Left kidney (tissue), 2 donors: ENCODE results near the gene BSN. TPM values are rescaled to one million over a fixed set of nuclear protein-coding genes. Genes with fewer than 3 reads are reported as not detected.
A peak's percentile ranks its signal among the peaks of the same experiment; 100 is the strongest.

Experiments used
- DNase-seq: peaks from one replicate; pipeline ENCODE4 v3.0.0-alpha.2; 2013
- polyA plus RNA-seq: library from polyadenylated mRNA; unstranded; fragments of 120-200 nt; gene quantifications from one replicate; pipeline ENCODE4 v1.2.1, GENCODE V29; 2013; ENCODE audit not compliant: insufficient read length

BSN gene
- polyA plus RNA-seq, 1 donor, result 1.7 TPM

- DNase-seq, result no peak
These were observed 38.8 kb downstream of the BSN start for GRCh38 chr3:49593041-49593440.

GRCh38 chr3:49600781-49601180 is 46.5 kb downstream of the BSN start:
- no peak for DNase-seq

GRCh38 chr3:49601358-49602048 is 47.2 kb downstream of the BSN start:
- DNase-seq, result no peak

GRCh38 chr3:49602049-49602554 is 47.8 kb downstream of the BSN start:
- DNase-seq, result no peak

- DNase-seq, result no peak
These were observed 48.7 kb downstream of the BSN start for GRCh38 chr3:49602877-49603411.

GRCh38 chr3:49606427-49606826 is 52.1 kb downstream of the BSN start:
- no peak for DNase-seq

GRCh38 chr3:49607105-49607591 is 52.9 kb downstream of the BSN start:
- no peak for DNase-seq

GRCh38 chr3:49607796-49608195 is 53.5 kb downstream of the BSN start:
- no peak for DNase-seq

GRCh38 chr3:49609314-49609713 is 55.0 kb downstream of the BSN start:
- DNase-seq, result no peak

- no peak for DNase-seq
These were observed 55.5 kb downstream of the BSN start for GRCh38 chr3:49609815-49610214.

- no peak for DNase-seq
These were observed 56.5 kb downstream of the BSN start for GRCh38 chr3:49610666-49611280.

- DNase-seq, result no peak
These were observed 57.0 kb downstream of the BSN start for GRCh38 chr3:49611291-49611690.

- no peak for DNase-seq
These were observed 57.4 kb downstream of the BSN start for GRCh38 chr3:49611719-49612118.

GRCh38 chr3:49614936-49615335 is 60.7 kb downstream of the BSN start:
- no peak for DNase-seq

GRCh38 chr3:49616061-49616460 is 61.8 kb downstream of the BSN start:
- DNase-seq, result no peak

GRCh38 chr3:49616491-49616941 is 62.2 kb downstream of the BSN start:
- DNase-seq, result peak; percentile 63

- no peak for DNase-seq
These were observed 63.2 kb downstream of the BSN start for GRCh38 chr3:49617390-49618013.

GRCh38 chr3:49618412-49618811 is 64.1 kb downstream of the BSN start:
- no peak for DNase-seq

GRCh38 chr3:49619649-49620048 is 65.4 kb downstream of the BSN start:
- no peak for DNase-seq

GRCh38 chr3:49620728-49621127 is 66.5 kb downstream of the BSN start:
- no peak for DNase-seq

GRCh38 chr3:49623071-49623470 is 68.8 kb downstream of the BSN start:
- no peak for DNase-seq

GRCh38 chr3:49625071-49625470 is 70.8 kb downstream of the BSN start:
- DNase-seq, result no peak

GRCh38 chr3:49626101-49626581 is 71.9 kb downstream of the BSN start:
- DNase-seq, result no peak
